Measurements from ENCODE around the gene FOXP4.

DNA sequence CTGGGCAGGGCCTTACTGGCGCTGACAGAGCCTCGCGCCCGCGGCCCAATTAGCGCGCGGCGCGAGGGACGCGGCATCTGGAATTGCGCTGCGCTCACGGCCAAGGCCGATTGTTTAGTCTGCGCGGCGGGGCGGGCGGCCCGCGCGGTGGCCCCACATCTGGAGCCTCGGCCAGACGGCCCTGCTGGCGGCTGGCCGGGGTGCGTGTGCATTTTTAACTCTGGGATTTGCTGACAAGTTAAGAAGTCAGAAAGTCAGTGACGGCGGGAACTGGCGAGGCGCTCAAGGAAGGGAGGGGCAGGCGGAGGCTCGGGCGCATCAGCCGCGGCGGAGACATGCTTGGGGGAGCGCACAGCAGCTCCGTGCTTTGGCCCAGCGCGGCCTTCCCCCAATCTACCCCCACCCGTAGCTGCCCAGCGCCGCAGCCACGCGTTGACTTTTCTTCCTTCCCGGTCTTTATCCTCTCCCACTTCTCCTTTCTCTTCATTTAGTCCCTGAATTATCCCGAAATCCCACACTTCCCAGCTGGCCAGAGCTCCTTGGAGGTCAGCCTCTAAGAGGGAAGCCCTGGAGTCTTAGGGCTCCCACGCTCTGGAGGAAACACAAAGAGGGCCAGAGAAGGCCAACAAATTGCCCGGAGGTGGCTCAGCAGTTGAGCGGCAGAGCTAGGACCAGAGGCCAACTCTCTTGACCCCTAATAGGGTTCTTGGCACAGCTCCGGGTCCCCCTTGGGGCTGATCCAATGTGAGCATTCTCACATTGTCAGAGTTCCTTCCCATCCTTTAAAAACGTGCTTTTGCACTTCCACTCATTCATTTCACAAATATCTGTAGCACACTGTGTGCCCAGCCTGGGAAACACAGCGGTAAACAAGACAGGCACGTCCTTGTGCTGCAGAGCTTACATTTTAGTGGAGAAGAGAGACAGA lies 40.8 kb upstream of the FOXP4 start:
- no peak for TF ChIP-seq EZH2 (IDR thresholded peaks at IDR 0.05; ENCODE audit: insufficient read depth, poor library complexity, severe bottlenecking)
- no peak for TF ChIP-seq EZH2phosphoT487 (IDR thresholded peaks at IDR 0.05; ENCODE audit: insufficient read depth, low read depth)
